A549 treated with dexamethasone at 1 μM for 4 hours (cell line): ENCODE results near the gene HNRNPA0. TPM values are rescaled to one million over a fixed set of nuclear protein-coding genes. Genes with fewer than 3 reads are reported as not detected.

Source experiments
- total RNA-seq: library from RNA; stranded (reverse); fragments of 200-300 nt; extraction: Qiagen RNA extraction; gene quantifications from 5 replicates; pipeline ENCODE4 v1.2.3, GENCODE V29; 2022

The HNRNPA0 gene
- 44.9 to 53.1 TPM (median 51.4 TPM) in 5 replicates for total RNA-seq

DNA sequence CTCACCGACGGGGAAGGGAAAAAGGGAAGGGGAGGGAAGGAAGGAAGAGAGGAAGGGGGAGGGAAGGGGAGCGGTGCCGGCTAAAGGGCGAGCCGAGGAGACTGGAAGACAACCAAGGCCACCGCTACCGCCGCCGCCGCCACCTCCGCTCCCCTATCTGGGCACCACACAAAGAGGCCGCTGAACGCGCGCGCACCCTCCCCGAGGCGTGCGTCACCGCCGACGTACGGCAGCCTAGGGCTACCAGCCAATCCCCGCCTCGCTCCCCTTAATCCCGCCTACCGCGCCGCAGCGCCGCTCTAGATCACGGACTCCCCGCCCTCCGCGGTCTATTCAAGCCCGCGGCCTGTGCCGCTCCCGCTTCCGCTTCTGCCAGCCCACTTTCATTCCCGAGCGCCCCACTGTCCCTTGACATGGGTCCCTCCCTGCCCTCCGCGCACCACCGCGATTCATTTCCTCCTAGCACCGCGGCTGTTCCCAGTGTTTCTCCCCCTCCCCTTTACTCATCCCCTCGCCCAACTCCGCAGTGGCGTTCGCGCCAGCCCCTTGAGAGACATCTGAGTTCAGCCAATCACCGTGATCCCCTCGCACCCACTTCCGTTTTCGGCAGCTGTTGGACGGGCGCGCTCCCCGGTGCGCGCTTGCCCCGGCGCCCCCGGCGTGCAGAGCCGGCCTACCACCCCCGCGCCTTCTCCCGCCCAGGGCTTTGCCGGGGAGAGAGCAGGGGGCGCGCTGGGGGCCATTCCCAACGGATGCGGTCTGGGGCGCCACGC lies at the start of gene HNRNPA0:
Gene HNRNPA0, minus strand, starts transcription at position 176 of the 773 bp plus-strand sequence. CDS start 297 bp downstream, outside the sequence.

DNA sequence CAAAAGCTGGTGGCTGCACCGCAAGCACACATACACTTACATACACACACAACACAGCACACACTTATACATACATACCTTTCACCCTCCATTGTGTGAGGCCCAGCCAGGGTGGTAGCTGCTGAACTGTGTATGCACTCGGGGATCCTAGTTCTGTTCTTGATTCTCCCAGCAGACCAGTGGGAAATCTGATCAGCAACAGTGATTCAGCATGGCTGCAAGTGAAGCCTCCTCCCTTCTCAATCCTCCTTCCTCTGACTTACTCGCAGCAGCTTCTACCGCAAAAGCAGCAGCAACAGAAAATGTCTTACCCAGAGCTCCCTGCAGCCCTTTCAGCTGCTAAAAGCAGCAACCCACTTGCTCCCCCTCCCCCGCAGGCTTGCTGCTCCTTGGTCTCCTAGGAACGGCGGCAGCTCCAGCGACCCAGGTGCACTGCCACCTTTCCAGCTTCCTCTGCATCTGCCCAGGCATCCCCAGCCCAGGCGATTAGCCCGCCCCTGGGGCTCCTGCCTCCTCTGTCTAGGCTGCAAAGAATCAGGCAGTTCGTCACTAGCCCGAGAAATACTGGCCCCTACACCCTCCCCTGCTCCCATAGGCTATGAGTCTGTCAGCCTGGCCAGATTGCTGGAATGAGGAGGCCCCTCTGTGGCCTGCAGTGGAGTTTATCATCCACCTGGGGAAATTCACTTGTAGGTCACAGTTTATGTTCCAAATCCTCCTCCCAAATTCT lies 18.4 kb downstream of the HNRNPA0 start, which contains the start of gene KLHL3:
Gene KLHL3, minus strand, starts transcription at position 535 of the 730 bp plus-strand sequence. Its CDS starts 443 bp downstream, at position 92.

Other genes with a start within 250 kb of the HNRNPA0 start
- gene KLHL3, start 18.3 kb downstream of the HNRNPA0 start, total RNA-seq, result 0.07 to 0.21 TPM (median 0.15 TPM) in 5 replicates
- gene MYOT, start 113.5 kb upstream of the HNRNPA0 start, total RNA-seq, result 0.14 to 0.21 TPM in 2 of 5 replicates, not detected in the others
- gene PKD2L2, start 135.1 kb upstream of the HNRNPA0 start, total RNA-seq, result 0.05 TPM in 1 of 5 replicates, not detected in the others